ENCODE data around the gene FREM1. TPM values are rescaled to one million over a fixed set of nuclear protein-coding genes. Genes with fewer than 3 reads are reported as not detected.

FREM1 gene
- total and polyA plus RNA-seq, 2 of the 4 experiments (the other 2 are of a cell fraction): under 0.01 TPM; not detected in 1

- Histone ChIP-seq H3K4me1 (ENCODE audit: control insufficient read depth, insufficient read depth, low read length) (no peaks in the 10 kb centered on the region), H3K4me3 (ENCODE audit: insufficient read depth, low read depth, low read length) (no peak overlapping the region), H3K79me1 (ENCODE audit: low read depth in 1 of 2, low read length in 2 of 2) (no peaks in the 10 kb centered on the region), H3K56ac (ENCODE audit: extremely low read depth, insufficient read depth, low read length) (no peak overlapping the region), H3K9ac (ENCODE audit: low read depth, low read length) (no peak overlapping the region), H4K20me1 (ENCODE audit: insufficient read depth, low read length) (no peaks in the 10 kb centered on the region), H3K14ac (replicated peaks; ENCODE audit: low read depth, low read length) (no peak overlapping the region), H3K23ac (ENCODE audit: low read depth, low read length) (no peak overlapping the region), H2BK15ac (ENCODE audit: low read depth, low read length) (no peak overlapping the region), H2AK9ac (replicated peaks; ENCODE audit: low read depth, low read length, poor library complexity) (no peak overlapping the region), H3K27ac (ENCODE audit: insufficient read depth, low read length) (no peak overlapping the region), H2BK120ac (ENCODE audit: low read depth, low read length) (no peak overlapping the region), H3K9me3 (ENCODE audit: control insufficient read depth, insufficient read depth, low read length) (no peaks in the 10 kb centered on the region), H3K36me3 (ENCODE audit: control insufficient read depth, insufficient read depth, low read length) (no peaks in the 10 kb centered on the region), H2AK5ac (ENCODE audit: low read depth, low read length) (no peak overlapping the region), H2BK5ac (ENCODE audit: low read depth, low read length, poor library complexity, severe bottlenecking) (no peak overlapping the region), H4K91ac (ENCODE audit: insufficient read depth, low read depth, low read length) (no peak overlapping the region), H3K27me3 (ENCODE audit: control insufficient read depth, insufficient read depth, low read length) (peaks cover 6% of the 10 kb centered on the region; the same call in 1 of the 2 replicates), H3K9me1 (ENCODE audit: insufficient read depth, low read length) (no peaks in the 10 kb centered on the region), H2AFZ (replicated peaks; ENCODE audit: low read length, poor library complexity) (no peak overlapping the region), H3K18ac (ENCODE audit: low read depth, low read length) (no peak overlapping the region), H4K8ac (ENCODE audit: low read depth in 2 of 2, low read length in 2 of 2) (no peak overlapping the region), H3K4me2 (ENCODE audit: low read depth, low read length) (no peak overlapping the region), H2BK20ac (ENCODE audit: low read depth, low read length) (no peak overlapping the region), H3K4ac (ENCODE audit: low read depth, low read length) (no peak overlapping the region), H4K5ac (ENCODE audit: low read depth, low read length) (no peak overlapping the region)
- BruUV-seq (replicated peaks): no TSS peak
- ATAC-seq (ENCODE audit: low read depth): no peak
- dilution Hi-C loops (cut with HindIII; ENCODE audit: low sequenced_read_pairs, unreplicated experiment) (no loop called here), in situ Hi-C loops (cut with MboI; ENCODE audit: low sequenced_read_pairs) (no loop called here), intact Hi-C loops (cut with micrococcal nuclease) (no loop called here)
- DNase-seq: no peak
- no CpG with 5 or more reads among the region's 6 CpGs for WGBS, 2 experiments (ENCODE audit: extremely low coverage in 2 of 2, insufficient read length in 1 of 2)
- POLR2A ChIA-PET (ENCODE audit: unreplicated experiment): no interaction called here
- CTCF ChIA-PET: no interaction called here
- no peak for TF ChIP-seq CHD1 (IDR thresholded peaks at IDR 0.05; ENCODE audit: low read depth, low read length)
- TF ChIP-seq SMC3 (IDR thresholded peaks at IDR 0.05; ENCODE audit: low read depth, low read length): no peak
- no peak for TF ChIP-seq MAZ (IDR thresholded peaks at IDR 0.05; ENCODE audit: borderline replicate concordance, low read depth, low read length)
- no peak for TF ChIP-seq RFX5 (IDR thresholded peaks at IDR 0.05; ENCODE audit: low read depth, low read length)
- TF ChIP-seq CEBPB (IDR thresholded peaks at IDR 0.05; ENCODE audit: low read depth, low read length): no peak
- TF ChIP-seq MXI1 (IDR thresholded peaks at IDR 0.05; ENCODE audit: borderline replicate concordance, low read depth, low read length): no peak
Measured at GRCh38 chr9:14912859-14913258, 2.6 kb upstream of the FREM1 start.

All from IMR-90 (cell line).